Activated CD4-positive, alpha-beta T cell treated with anti-CD3 and anti-CD28 coated beads, Interleukin-2, amount 50 U/mL, for 1 hour (primary cell): Measurements from ENCODE around the gene IDI2.
"Not testable (repeated sequence)": the region's sequence is repeated elsewhere in the genome, so short reads cannot be mapped to it uniquely, and the experiment has no call there.

Experiments used
- DNase-seq: peaks from one replicate; pipeline ENCODE4 v3.0.0-alpha.2; 2020

The IDI2 gene

DNA sequence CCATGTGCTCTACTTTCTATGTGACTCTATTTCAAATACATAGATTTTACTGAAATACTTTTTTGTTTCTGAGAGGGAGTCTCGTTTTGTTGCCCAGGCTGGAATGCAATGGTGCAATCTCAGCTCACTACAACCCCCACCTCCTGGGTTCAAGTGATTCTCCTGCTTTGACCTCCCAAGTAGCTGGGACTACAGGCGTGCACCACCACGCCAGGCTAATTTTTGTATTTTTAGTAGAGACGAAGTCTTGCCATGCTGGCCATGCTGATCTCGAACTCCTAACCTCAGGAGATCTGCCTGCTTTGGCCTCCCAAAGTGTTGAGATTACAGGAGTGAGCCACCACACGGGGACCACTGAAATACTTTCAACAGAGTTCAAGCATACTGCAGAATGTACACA, 19.8 kb upstream of the IDI2 start:
- no peak for DNase-seq

GRCh38 chr10:1044964-1045363, 19.3 kb upstream of the IDI2 start:
- DNase-seq = no peak

GRCh38 chr10:1044146-1044545, 18.5 kb upstream of the IDI2 start:
- DNase-seq = no peak

DNA sequence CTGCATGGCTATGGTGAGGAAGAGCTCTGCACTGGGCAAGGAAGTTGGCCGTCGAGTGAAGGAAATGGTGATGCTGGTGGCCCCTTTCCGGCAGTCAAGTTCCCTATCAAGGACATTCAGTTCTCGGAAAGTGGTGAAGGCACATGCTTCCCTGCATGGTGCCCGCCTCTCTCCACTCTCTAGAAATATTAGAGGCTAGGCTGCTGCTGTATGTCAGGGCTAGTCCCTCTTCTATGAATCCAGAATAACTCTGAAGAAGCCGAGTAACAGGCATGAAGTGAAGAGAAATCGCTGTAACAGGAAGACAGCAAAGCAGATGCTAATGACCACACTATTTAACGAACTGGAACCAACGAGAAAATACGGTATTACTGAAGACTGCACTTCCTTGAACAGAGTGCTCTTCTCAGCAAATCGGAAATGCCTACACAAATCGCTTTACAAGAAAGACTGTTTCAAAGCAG, 17.9 kb upstream of the IDI2 start:
- DNase-seq = no peak

GRCh38 chr10:1041514-1041913, 15.9 kb upstream of the IDI2 start:
- DNase-seq = no peak

DNA sequence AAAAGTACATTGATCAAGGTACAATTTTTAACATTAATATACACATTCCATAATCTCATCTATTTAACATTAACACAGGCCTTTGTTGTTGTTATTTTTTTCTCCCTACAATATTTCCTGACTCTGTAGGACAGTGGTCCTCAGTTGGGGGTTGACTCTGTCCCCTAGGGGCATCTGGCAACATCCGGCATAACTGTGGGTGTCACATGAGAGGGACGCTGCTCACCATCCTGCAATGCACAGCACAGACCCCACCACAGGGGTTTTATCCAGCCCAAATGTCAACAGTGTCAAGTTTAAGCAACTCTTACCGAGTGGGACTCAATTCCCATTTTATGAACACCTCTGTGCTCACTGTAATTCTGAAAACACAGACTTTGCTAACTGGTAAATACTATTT, 14.5 kb upstream of the IDI2 start:
- DNase-seq = no peak

DNA sequence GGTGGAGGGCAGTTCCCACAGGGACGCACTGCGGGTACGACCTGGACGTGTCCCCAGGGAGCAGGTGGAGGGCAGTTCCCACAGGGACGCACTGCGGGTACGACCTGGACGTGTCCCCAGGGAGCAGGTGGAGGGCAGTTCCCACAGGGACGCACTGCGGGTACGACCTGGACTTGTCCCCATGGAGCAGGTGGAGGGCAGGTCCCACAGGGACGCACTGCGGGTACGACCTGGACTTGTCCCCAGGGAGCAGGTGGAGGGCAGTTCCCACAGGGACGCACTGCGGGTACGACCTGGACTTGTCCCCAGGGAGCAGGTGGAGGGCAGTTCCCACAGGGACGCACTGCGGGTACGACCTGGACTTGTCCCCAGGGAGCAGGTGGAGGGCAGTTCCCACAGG, 13.1 kb upstream of the IDI2 start:
- not testable (repeated sequence) for DNase-seq

GRCh38 chr10:1037098-1037497, 11.4 kb upstream of the IDI2 start:
- no peak for DNase-seq

GRCh38 chr10:1036341-1036791, 10.7 kb upstream of the IDI2 start:
- no peak for DNase-seq

DNA sequence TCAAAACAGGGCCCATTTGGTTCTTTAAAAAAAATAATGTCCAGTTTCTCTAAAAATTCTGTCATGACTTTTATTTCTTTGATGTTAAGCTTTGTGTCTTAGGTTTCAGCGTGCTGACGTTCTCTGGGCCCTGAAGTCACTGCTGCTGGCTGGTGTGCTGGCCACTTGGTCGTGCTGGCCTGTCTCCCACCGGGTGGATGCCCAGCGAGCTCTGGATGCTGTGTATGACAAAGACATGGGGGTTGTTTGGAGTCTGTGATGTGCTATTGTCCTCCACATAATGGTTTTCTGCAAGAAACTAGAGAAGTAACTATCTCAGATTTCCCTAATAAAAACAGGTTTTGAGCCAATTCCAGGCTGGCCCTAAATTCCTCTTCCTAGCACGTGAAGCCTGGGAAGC, 9.5 kb upstream of the IDI2 start:
- no peak for DNase-seq

- no peak for DNase-seq
These were observed 9.1 kb upstream of the IDI2 start for GRCh38 chr10:1034758-1035157.

DNA sequence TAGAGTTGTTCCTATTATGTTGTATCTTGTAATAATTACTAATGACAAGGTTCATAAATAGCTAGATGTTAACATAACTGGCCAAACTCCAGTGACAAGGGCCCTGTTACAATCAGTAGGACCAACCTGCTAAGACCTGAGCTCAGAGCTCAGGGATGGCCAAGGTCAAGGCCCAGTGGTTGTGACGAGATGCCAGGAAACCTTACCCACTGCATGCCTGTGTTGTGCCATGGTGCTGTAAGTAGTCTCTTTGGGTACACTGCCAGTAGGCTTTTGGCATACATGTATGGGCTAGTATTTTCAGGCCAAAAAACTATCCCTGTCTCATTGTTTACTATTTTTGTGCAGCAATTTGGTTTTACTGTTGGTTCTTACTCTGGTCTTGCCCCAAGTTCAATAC, 7.9 kb upstream of the IDI2 start:
- DNase-seq = no peak

GRCh38 chr10:1029838-1030237, 4.2 kb upstream of the IDI2 start:
- no peak for DNase-seq

DNA sequence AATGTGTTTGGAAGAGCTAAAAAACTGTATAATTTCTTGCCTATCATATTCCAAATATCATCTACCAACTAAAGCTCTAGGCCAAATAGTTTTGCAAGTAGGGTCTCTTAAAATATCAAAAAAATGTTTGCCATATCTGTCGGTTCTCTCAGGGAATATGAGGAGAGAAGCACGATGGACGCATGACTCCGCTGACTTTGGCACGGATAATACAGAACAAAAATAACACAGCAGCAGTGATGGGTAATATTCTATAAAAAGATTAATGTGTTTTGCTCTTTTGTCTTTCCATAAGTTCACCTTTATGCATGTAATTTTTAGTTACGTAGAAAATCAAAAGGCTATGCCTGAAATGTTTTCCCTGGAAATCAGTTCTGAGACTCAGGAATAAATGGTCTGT, 919 bp upstream of the IDI2 start:
- DNase-seq = no peak

DNA sequence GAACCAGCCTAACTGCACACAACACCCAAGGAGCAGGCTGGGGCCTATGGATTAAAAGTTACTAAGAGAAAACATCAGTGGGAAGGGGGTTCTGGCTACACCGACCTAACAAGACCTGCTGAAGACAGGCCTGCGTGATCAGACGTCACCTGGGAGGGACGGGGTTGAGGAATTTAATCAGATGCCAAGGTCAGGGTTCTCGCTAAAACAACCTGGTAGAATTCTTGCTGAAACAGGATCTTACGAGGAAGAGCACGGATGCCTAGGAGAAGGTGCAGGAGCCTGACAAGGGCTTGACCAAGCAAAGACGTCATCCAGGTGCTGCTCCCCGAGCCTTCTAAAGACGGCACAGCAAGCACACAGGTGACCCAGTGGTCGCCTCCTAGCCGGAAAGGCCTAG, 1.6 kb downstream of the IDI2 start:
- DNase-seq = no peak

GRCh38 chr10:1022413-1022812, 3.2 kb downstream of the IDI2 start:
- DNase-seq = no peak

GRCh38 chr10:1020958-1021357, 4.7 kb downstream of the IDI2 start:
- DNase-seq = no peak

GRCh38 chr10:1020460-1020859, 5.2 kb downstream of the IDI2 start:
- no peak for DNase-seq

DNA sequence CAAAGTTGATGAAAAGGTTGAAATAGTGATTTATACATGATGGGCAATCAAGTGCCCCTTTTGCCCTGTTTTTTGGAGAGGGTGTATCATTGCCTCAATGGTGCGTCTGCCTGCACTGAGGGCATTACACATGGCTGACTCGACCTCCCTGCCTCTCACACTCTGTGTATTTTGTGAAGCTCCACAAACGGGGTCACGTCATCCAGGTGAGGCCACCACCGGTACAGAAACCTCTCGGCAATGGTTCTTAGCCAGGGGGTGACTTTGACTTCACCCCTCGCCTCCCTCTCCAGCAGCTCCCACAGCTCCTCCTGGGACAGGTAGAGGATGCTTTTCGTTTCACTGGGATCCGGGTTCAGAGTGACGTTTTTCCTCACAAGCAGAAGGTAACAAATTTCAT, 6.3 kb downstream of the IDI2 start:
- DNase-seq = no peak

GRCh38 chr10:1015688-1016087, 10.0 kb downstream of the IDI2 start:
- DNase-seq = no peak

- no peak for DNase-seq
These were observed 14.0 kb downstream of the IDI2 start for GRCh38 chr10:1011696-1012095.

GRCh38 chr10:1010703-1011102, 15.0 kb downstream of the IDI2 start:
- no peak for DNase-seq

DNA sequence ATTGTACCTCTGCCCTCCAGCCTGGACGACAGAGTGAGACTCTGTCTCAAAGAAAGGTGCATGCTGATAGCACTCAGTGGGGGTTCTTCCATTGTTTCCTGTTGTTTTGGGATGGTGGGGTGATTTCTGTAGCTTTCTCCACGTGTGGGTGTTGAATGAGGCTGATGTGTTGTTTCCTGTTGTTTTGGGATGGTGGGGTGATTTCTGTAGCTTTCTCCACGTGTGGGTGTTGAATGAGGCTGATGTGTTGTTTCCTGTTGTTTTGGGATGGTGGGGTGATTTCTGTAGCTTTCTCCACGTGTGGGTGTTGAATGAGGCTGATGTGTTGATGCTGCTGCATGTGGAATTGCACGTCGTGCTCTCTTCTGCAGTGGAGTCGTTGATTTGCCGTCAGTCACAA, 15.7 kb downstream of the IDI2 start:
- not testable (repeated sequence) for DNase-seq

DNA sequence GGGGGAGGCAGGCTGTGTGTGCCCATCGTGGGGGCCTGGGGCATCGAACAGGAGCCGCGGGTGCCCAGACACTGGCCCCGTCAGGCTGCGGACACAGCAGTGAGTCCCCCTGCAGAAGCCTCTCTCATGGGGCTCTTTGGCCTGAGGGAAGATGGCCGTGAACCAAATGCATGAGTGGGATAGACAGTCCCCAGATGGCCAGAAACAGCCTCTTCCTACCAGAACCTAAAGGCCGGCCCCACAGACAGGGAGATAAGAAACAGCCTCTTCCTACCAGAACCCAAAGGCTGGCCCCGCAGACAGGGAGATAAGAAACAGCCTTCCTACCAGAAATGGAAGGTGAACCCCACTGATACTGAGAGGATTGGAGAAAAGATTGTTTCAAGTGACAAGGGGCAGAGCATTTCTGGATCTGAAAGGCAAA, 16.6 kb downstream of the IDI2 start:
- DNase-seq = no peak

DNA sequence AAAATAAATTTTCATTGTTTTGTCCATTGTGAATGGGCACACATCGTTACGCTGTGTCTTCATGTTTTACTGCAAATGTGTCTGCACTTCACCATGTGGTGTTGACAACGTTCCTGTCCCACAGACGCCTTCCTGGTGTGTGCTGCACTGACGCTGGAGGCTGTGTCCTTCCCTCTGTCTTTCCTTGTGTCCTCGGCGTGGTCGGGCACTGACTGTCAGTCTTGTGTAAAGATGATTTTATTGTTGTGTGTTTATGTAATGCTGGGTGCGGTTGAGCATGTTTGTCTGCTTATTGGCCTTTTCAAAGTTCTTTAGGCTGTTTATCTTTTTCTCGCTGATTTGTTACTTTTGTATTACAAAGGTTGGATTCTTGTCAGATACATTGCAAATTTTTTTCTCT, 18.1 kb downstream of the IDI2 start:
- no peak for DNase-seq

- no peak for DNase-seq
These were observed 19.1 kb downstream of the IDI2 start for GRCh38 chr10:1006573-1006972.
